Raji (cell line): ENCODE measurements around the gene ELFN1.

Source experiments
- POLR2A ChIP-seq: IDR thresholded peaks from 2 replicates; pipeline ENCODE4 v1.6.1; 2011; ENCODE audit warnings: low read depth, low read length, control low read depth; ENCODE audit not compliant: insufficient read depth

Gene ELFN1

GRCh38 chr7:1675673-1676549 is 5.8 kb downstream of the ELFN1 start:
- TF ChIP-seq POLR2A: no peak

GRCh38 chr7:1676550-1677078 is 6.5 kb downstream of the ELFN1 start:
- TF ChIP-seq POLR2A: no peak

DNA sequence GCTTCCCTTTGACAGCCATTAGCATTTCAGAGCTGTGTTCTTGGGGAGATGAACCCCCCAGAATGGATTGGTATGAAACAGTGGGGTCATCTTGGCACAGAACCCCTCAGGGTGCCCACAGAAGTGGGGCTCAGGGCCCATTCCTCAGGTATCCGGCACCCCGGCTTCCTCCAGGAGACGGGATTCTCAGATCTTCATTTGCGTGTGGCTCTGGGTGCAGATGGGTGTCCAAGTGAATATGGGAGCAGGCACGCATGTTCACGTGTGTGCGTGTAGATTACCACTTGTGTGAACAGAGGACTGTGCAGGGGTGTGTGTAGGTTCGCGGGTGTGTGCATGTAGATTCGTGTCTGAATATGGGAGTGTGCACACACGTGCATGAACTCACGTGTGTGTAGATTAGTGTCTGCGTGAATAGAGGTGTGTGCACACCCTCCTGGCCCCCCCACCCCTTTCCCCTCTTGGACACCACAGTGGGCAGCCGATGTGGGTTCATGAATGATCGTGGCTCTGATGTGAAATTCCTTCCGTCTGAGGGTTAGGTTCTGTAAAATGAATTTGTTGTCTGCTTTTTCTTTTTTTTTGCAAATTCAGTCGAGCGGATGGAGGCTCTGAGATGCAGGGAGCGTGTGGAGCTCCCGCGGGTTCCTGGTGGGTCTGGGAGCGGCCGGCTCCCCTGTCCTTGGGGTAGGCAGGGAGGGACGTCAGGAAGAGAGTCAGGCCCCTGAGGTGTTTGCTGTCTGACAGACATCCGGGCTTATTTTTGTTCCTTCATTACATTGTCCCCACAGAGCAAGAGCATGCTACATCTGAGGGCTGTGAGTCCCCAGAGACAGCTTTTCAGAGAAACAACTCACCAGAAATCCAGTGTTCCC is 7.4 kb downstream of the ELFN1 start:
- TF ChIP-seq POLR2A: no peak

DNA sequence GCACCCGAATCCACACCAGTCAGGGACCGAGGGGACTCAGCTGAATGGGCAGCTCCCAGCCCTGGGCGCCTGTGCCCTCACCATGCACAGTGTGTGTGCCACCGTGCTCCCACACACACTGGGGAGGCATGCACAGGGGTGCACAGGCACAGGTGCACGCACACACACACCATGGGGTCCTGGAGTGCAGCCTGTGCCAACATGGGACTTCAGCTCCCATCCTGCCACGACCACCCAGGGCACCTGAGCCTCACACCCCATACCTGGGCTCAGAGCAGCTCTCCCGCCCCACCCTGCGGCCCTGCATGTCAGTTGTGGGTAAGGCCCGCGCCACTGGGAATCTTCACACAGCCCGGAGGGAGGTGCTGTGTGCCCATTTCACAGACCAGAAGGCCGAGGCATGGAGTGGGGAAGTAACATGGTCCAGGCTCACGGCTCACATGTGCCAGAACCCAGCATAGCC is 8.0 kb downstream of the ELFN1 start:
- no peak for TF ChIP-seq POLR2A

GRCh38 chr7:1678571-1679325 is 8.7 kb downstream of the ELFN1 start:
- no peak for TF ChIP-seq POLR2A

DNA sequence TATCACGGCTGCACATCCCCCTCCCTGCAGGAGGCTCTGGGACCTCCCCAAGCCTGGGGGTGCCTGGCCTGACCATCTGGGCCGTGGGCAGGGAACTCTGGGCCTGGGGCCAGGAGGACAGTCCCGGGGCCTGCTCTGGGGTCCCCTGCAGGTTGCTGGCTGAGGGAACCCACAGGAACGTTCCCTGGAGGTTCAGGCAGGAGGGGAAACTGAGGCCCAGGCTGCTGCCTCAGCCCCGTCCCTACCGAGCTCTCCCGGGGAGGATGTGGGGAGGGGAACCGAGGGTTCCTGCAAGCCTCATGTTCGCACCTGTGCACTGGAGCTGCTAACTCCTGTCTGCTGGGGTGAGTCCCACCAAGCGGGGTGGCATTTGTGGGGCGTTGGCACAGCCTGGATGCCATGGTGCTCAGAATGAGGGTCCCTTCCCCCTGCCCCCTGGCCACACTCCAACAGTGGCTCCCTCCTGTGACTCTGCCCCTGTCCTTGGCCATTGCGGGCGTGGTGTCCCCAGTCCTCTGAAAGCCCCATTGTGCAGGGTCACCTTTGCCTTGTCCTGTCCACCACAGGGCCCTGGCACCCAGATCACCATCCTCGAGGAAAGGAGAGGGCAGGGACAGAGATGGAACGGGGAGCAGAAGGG is 9.4 kb downstream of the ELFN1 start:
- no peak for TF ChIP-seq POLR2A

GRCh38 chr7:1679966-1680730 is 10.1 kb downstream of the ELFN1 start:
- no peak for TF ChIP-seq POLR2A

DNA sequence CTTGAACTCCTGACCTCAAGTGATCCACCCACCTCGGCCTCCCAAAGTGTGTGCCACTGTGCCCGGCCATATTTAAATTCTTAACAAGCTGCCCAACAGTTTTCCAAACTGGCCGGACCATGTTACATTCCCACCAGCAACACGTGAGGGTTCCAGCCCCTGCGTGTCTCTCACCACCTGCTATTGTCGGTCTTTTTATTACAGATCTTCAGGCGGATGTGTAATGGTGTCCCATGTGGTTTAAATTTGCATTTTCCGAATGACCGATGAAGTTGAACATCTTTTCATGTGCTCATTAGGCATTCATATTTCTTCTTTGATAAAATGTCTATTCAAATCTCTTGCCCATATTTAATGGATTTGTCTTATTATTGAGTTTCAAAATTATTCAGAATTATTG is 11.5 kb downstream of the ELFN1 start:
- no peak for TF ChIP-seq POLR2A

DNA sequence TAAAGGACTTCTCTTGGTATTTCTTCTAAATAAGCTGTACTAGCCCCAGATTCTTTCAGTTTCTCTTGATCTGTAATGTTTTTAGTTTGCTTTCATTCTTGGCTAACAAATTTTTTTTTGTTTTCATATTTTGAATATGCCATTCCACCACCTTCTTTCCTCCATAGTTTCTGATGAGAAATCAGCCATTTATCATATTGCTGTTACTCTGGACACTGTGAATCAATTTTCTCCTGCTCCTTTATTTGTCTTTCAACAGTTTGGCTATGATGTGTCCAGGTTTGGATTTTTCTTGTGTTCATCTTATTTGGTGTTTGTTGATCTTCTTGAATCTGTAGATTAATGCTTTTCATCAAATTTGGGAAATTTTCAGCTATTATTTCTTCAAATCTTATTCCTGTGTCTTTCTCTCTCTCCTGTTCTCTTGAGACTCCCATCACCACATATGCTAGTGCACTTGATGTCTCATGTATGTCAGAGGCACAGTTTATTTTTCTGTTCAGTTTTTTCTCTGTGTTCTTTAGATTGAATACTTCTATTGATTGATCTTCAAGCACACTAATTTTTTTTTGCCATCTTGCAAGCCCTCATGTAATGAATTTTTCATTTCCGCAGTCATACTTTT is 15.0 kb downstream of the ELFN1 start:
- no peak for TF ChIP-seq POLR2A

GRCh38 chr7:1688542-1688941 is 18.5 kb downstream of the ELFN1 start:
- no peak for TF ChIP-seq POLR2A

GRCh38 chr7:1689311-1689710 is 19.2 kb downstream of the ELFN1 start:
- no peak for TF ChIP-seq POLR2A

DNA sequence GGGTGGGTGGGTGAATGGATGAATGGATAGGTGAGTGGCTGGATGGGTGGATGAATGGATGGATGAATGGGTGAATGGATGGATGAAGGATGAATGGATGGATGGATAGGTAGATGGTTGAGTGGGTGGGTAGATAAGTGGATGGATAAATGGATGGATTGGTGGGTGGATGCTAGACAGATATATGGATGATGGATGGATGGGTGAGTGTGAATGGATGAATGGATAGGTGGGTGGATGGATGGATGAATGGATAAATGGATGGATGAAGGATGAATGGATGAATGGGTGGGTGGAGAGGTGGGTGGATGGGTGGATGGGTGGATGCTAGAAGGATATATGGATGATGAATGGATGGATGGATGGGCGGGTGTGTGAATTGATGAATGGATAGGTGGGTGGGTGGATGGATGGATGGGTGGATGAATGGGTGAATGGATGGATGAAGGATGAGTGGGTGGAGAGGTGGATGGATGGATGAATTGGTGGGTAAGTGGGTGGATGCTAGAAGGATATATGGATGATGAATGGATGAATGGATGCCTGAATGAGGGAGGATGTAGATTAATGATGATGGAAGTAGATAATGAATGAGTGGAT is 20.4 kb downstream of the ELFN1 start:
- no peak for TF ChIP-seq POLR2A

DNA sequence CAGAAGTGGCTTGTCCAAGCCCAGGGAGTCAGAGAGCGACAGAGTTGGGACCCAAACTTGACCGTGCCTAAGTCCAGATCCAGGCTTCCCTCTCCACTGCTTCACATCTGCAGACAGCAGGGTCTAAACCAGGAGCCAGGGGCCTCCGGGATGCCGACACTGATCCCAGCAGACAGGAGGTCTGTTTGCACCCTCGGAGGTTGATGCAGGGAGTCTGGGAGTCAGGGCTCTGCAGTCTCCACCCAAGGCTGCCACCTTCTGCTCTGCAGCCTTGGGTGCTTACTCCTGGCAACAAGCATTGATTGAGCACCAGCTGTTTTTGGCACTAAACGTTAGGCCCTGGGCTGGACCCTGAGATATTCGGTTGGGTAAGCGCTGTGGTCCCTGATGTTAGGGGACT is 21.0 kb downstream of the ELFN1 start:
- no peak for TF ChIP-seq POLR2A
